Smooth muscle cell (in vitro differentiated cells): ENCODE results near the gene CAMSAP2. TPM values are rescaled to one million over a fixed set of nuclear protein-coding genes. Genes with fewer than 3 reads are reported as not detected.
"Not testable (repeated sequence)": the region's sequence is repeated elsewhere in the genome, so short reads cannot be mapped to it uniquely, and the experiment has no call there.

Experiments used
- DNase-seq: peaks from one replicate; lab custom pipeline; 2025; ENCODE audit not compliant: unreplicated experiment; lab: John Stamatoyannopoulos, UW
- H2AFZ ChIP-seq: fragments of 200-600 bp; sonication (generic); 2 replicates; pipeline ENCODE4 v1.6.0; 2016; ENCODE audit warnings: antibody characterized with exemption, low read depth, mild to moderate bottlenecking
- H3F3A ChIP-seq: fragments of 200-600 bp; sonication (generic); 2 replicates; pipeline ENCODE4 v1.6.0; 2017; ENCODE audit warnings: antibody characterized with exemption, low read depth
- H3K27ac ChIP-seq: fragments of 200-600 bp; sonication (generic); 2 replicates; pipeline ENCODE4 v1.5.1; 2016; ENCODE audit warnings: low read depth, mild to moderate bottlenecking
- H3K27me3 ChIP-seq: fragments of 200-600 bp; sonication (generic); 2 replicates; pipeline ENCODE4 v1.6.1; 2016; ENCODE audit warnings: low read depth, mild to moderate bottlenecking
- H3K36me3 ChIP-seq: fragments of 200-600 bp; sonication (generic); 2 replicates; pipeline ENCODE4 v1.5.1; 2016; ENCODE audit warnings: low read depth
- H3K4me1 ChIP-seq: fragments of 200-600 bp; sonication (generic); 2 replicates; pipeline ENCODE4 v1.5.1; 2016; ENCODE audit warnings: low read depth
- H3K4me2 ChIP-seq: fragments of 200-600 bp; sonication (generic); 2 replicates; pipeline ENCODE4 v1.6.0; 2016; ENCODE audit warnings: mild to moderate bottlenecking
- H3K4me3 ChIP-seq: fragments of 200-600 bp; sonication (generic); 2 replicates; pipeline ENCODE4 v1.5.1; 2016; ENCODE audit warnings: mild to moderate bottlenecking
- H3K79me2 ChIP-seq: fragments of 200-600 bp; sonication (generic); 2 replicates; pipeline ENCODE4 v1.6.0; 2016; ENCODE audit warnings: low read depth, mild to moderate bottlenecking
- H3K9ac ChIP-seq: fragments of 200-600 bp; sonication (generic); 2 replicates; pipeline ENCODE4 v1.6.0; 2016; ENCODE audit warnings: low read depth
- H3K9me3 ChIP-seq: fragments of 200-600 bp; sonication (generic); replicated peaks from 2 replicates; pipeline ENCODE4 v1.5.1; 2016; ENCODE audit warnings: low read depth
- H4K20me1 ChIP-seq: fragments of 200-600 bp; sonication (generic); 2 replicates; pipeline ENCODE4 v1.6.0; 2016; ENCODE audit warnings: low read depth
- WGBS: methylation state at CpG from one replicate; pipeline ENCODE4 v1.1.7; 2016; ENCODE audit warnings: low lambda C conversion rate; 5-methylcytosine and 5-hydroxymethylcytosine counted together
- polyA plus RNA-seq: library from polyadenylated mRNA; unstranded; fragments of >200 nt; fragmentation: Nextera tagmentation; extraction: Ambion mirVana; gene quantifications from 2 replicates; pipeline ENCODE4 v1.2.1, GENCODE V29; 2016
- total RNA-seq: library from RNA; depleted of rRNA; stranded (reverse); fragments of >200 nt; gene quantifications from 2 replicates; pipeline ENCODE4 v1.2.3, GENCODE V29; 2014
- TF ChIP-seq, protein P1 (sequence below): fragments of 200-600 bp; sonication (generic); IDR thresholded peaks from 2 replicates; pipeline ENCODE4 v1.5.1; 2017; ENCODE audit warnings: borderline replicate concordance, mild to moderate bottlenecking, antibody characterized with exemption; ENCODE audit not compliant: insufficient read depth, poor library complexity, severe bottlenecking

CAMSAP2 gene
- total and polyA plus RNA-seq, 2 experiments from 2014 or later = 12.9 to 57.5 TPM

DNA sequence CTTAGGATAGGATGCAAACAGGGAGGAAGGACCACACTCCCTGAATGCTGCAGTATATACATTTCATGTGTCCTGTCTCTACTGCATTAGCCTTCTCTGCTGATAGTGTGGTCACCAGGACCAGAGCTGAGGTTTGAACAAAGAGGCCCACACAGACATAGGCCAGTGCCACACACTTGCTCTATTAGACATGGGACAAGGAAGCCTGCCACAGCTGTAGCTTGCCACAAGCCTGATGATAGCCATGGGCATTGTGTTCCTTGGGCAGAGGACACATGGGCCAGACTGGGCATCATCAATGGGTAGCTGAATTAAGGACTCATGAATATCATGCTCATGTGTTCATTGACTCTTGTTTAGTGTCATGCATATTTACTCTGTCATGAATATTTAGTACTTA is 10.4 kb downstream of the CAMSAP2 start:
- Histone ChIP-seq H3K27ac (no peak overlapping the region), H3K4me3 (no peak overlapping the region), H3K36me3 (no peaks in the 10 kb centered on the region), H3K9me3 (no peaks in the 10 kb centered on the region), H2AFZ (no peak overlapping the region), H3K4me2 (no peak overlapping the region), H4K20me1 (peaks cover 96% of the 10 kb centered on the region), H3F3A (no peaks in the 10 kb centered on the region), H3K79me2 (peaks cover 99% of the 10 kb centered on the region), H3K27me3 (no peaks in the 10 kb centered on the region), H3K9ac (no peak overlapping the region), H3K4me1 (no peaks in the 10 kb centered on the region)
- no peak for DNase-seq
- TF ChIP-seq, protein P1, sequence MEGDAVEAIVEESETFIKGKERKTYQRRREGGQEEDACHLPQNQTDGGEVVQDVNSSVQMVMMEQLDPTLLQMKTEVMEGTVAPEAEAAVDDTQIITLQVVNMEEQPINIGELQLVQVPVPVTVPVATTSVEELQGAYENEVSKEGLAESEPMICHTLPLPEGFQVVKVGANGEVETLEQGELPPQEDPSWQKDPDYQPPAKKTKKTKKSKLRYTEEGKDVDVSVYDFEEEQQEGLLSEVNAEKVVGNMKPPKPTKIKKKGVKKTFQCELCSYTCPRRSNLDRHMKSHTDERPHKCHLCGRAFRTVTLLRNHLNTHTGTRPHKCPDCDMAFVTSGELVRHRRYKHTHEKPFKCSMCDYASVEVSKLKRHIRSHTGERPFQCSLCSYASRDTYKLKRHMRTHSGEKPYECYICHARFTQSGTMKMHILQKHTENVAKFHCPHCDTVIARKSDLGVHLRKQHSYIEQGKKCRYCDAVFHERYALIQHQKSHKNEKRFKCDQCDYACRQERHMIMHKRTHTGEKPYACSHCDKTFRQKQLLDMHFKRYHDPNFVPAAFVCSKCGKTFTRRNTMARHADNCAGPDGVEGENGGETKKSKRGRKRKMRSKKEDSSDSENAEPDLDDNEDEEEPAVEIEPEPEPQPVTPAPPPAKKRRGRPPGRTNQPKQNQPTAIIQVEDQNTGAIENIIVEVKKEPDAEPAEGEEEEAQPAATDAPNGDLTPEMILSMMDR = no peak

DNA sequence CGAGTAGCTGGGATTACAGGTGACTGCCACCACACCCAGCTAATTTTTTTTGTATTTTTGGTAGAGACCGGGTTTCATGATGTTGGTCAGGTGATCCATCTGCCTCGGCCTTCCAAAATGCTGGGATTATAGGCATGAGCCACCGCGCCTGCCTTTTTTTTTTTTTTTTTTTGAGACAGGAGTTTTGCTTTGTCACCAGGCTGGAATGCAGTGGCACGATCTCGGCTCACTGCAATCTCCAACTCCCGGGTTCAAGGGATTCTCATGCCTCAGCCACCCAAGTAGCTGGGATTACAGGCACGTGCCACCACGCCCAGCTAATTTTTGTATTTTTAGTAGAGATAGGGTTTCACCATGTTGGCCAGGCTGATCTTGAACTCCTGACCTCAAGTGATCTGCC is 12.1 kb downstream of the CAMSAP2 start:
- Histone ChIP-seq H3K79me2 (peaks cover 97% of the 10 kb centered on the region), H3K27ac (peak overlapping the region; percentile 12), H4K20me1 (peaks cover 96% of the 10 kb centered on the region)
- 60% methylated on average over 10 of the region's 10 CpGs for WGBS
- H3K27me3 ChIP-seq, H3K4me2 ChIP-seq, H3K4me3 ChIP-seq, H3F3A ChIP-seq, H3K4me1 ChIP-seq, DNase-seq, H2AFZ ChIP-seq, H3K36me3 ChIP-seq, H3K9me3 ChIP-seq, H3K9ac ChIP-seq: not testable (repeated sequence)

DNA sequence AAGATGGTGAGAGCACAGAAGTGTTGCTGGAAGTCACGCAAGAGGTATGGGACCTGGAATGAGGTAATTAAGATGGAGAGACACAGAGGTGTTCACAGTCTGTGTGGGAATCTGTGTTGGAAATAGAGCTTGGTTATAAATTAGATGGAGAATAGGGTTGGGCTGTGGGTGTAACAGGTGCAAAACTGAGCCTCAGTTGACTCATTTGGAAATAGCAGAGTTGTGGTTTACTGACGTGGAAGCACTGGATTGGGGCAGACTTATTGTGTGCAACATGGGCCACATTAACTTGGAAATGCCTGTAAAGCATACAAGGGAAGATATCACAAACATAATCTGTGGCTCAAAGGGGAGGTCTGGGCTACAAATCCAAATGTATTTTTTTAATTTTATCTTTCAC is 13.0 kb downstream of the CAMSAP2 start:
- H3K36me3 ChIP-seq = no peaks in the 10 kb centered on the region
- H3F3A ChIP-seq = no peaks in the 10 kb centered on the region
- H3K27me3 ChIP-seq = no peaks in the 10 kb centered on the region
- no peaks in the 10 kb centered on the region for H3K9me3 ChIP-seq
- peaks cover 97% of the 10 kb centered on the region for H4K20me1 ChIP-seq
- peaks cover 97% of the 10 kb centered on the region for H3K79me2 ChIP-seq
- H3K27ac ChIP-seq = no peak overlapping the region
- DNase-seq = no peak
- 92% methylated on average over 2 of the region's 2 CpGs for WGBS
- no peak overlapping the region for H2AFZ ChIP-seq
- H3K4me3 ChIP-seq = no peak overlapping the region
- no peaks in the 10 kb centered on the region for H3K4me1 ChIP-seq
- TF ChIP-seq, protein P1 = no peak
- H3K4me2 ChIP-seq = no peak overlapping the region
- no peak overlapping the region for H3K9ac ChIP-seq

DNA sequence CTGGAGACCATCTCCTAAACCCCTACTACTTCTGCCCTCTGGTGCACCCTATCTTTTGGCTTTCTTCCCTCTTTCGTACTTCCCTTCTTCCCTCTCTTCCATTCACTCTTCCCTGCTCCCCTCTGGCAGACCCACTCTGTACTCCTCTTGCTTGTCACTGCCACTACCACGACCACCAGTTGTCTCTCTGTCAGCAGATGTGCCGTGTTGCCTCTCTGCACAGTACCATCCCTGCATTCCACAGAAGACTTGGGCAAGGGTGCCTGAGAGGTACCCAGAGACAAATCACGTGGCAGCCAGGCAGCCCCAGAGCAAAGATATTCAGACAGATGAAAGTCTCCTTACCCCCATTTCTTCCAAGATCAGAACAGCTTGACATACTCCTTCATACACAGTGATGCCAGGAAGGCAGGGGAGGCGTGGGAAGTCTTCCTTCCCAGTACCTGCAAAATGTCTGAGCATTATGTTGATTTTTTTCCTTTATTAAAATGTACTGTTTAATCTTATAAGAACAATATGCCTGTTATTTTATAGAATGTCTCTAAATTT is 15.0 kb downstream of the CAMSAP2 start:
- H3K9ac ChIP-seq = no peak overlapping the region
- no peaks in the 10 kb centered on the region for H3F3A ChIP-seq
- TF ChIP-seq, protein P1 = no peak
- H3K27me3 ChIP-seq = no peaks in the 10 kb centered on the region
- H2AFZ ChIP-seq = no peak overlapping the region
- H3K4me2 ChIP-seq = no peak overlapping the region
- WGBS = 95% methylated on average over 5 of the region's 5 CpGs
- peaks cover 98% of the 10 kb centered on the region for H3K79me2 ChIP-seq
- no peaks in the 10 kb centered on the region for H3K36me3 ChIP-seq
- DNase-seq = no peak
- peaks cover 99% of the 10 kb centered on the region for H4K20me1 ChIP-seq
- no peak overlapping the region for H3K27ac ChIP-seq
- no peaks in the 10 kb centered on the region for H3K4me1 ChIP-seq
- no peaks in the 10 kb centered on the region for H3K9me3 ChIP-seq
- no peak overlapping the region for H3K4me3 ChIP-seq
